Ecto neural progenitor cell (in vitro differentiated cells): ENCODE measurements around the gene KLHL5.
"Not testable (repeated sequence)": the region's sequence is repeated elsewhere in the genome, so short reads cannot be mapped to it uniquely, and the experiment has no call there.

Experiments
- DNase-seq: peaks from one replicate; pipeline ENCODE4 v3.0.0-alpha.2; 2018; ENCODE audit warnings: low spot score

The KLHL5 gene

DNA sequence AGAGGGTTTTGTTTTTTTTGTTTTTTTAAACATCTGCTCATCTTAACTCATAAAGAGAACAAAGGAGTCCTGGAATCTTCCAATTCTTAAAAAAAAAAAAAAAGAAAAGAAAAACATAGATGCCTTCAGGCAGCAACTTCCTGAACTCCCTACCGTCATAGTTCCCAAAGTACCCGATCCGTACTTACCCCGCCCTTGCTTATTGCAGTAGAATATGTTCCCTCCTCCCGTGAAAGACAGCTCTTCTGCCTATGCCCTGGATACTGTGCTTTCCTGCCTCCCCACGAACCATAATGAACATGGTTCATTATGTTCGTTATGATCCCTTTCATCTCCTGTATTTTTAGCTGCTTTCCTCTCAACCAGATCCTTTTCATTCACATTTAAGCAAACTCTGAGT is 40.3 kb downstream of the KLHL5 start:
- DNase-seq: no peak

DNA sequence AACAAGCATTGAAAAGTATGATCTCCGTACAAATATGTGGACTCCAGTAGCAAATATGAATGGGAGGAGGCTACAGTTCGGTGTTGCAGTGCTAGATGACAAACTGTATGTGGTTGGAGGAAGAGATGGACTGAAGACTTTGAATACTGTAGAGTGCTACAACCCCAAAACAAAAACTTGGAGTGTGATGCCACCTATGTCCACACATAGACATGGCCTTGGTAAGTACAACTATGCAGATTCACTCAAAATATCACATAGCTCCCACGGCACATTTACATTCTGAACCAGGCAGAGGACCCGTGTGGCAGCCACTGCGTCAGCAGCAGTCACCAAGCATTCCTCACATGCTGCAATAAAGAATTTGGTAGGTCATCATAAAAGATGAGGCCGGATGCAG is 41.3 kb downstream of the KLHL5 start:
- DNase-seq: no peak

DNA sequence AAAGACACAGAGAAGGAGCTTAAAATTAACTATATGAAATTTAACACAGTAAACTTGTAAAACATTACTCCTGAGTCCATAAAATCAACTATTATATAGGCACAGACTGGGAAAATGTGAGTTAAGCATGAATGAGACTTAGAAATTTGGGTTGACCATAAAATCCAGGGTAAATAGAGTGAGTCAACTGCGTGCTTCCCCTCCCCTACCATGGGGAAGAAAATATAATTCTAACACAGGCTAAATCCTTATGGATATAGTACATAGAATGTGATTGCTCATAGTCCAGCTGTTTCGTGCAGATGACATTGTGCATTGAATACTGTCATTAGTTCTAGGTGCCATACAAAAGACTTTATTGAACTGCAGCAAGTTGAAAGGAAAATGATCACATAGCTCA is 42.2 kb downstream of the KLHL5 start:
- DNase-seq: no peak

DNA sequence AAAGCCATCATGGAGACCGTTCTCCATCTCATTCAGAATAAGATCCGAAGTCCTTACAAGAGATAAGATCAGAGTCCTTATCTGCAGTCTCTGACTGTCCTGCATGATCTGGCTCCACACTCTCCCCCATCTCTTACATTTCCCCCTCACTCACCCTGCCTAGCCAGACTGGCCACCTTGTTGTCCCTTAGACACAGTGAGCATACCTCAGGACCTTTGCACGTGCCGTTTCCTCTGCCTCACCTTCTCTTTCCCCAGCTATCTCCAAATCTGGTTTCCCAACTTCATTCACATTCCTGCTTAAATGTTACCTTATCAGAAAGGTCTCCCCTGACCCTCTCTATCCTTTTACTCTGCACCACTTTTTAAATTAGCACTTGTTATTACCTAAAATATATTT is 44.0 kb downstream of the KLHL5 start:
- no peak for DNase-seq

DNA sequence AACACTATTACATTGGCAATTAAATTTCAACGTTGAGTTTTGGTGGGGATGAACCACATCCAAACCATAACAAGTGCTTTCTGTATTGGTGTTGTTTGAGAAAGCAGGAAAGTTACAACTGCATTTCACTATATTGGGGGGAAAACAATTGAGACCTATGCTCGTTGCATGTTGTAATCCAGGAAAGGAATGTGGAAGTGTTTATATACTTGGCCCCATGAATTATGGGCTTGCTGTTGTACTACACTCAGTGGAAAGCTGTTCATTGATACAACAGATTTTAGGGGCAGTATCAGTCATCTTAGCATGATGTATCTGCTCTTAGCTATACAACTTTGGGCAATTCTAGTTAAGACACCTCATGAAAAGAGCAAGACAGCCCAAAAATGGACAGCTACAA is 52.4 kb downstream of the KLHL5 start:
- no peak for DNase-seq

DNA sequence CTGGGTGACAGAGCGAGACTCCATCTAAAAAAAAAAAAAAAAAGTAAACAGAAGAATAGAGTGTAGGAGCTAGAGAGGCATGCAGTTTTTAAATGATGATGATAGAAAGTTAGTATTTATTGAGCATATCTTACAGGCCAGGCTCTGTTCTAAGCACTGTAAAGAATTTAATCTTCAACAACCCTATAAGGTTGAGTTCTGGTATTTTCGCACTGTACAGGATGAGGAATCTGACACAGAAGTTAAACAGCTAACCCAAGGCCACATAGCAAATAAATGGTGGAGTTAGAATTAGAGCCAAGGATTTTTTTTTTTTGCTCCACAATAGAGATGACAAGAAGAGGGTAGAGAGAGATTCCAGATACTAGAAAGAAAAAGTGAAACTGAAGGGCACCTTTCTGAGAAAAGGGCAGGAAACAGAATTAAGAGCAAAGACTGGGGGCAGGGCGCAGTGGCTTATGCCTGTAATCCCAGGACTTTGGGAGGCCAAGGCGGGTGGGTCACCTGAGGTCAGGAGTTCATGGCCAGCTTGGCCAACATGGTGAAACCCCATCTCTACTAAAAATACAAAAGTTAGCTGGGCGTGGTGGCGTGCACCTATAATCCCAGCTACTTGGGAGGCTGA is 56.1 kb downstream of the KLHL5 start:
- DNase-seq: no peak

DNA sequence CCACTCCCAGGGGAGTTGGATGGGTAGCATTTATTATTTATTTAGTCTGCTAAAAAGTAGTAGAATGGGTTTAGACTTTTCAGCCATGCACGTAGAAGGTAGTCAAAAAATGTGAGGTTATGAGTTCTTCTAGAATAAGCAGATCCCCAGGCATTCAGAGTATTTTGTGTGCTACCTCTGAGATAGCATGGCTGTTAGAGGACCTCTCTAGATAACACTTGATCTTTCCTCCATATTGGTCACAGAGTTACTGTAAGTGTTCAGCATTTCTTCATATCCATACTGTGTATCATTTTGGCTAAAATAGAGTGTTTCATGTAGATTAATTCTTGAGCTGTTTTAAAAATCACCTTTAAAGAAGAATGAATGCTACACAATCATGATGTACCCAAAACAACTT is 58.4 kb downstream of the KLHL5 start:
- no peak for DNase-seq

DNA sequence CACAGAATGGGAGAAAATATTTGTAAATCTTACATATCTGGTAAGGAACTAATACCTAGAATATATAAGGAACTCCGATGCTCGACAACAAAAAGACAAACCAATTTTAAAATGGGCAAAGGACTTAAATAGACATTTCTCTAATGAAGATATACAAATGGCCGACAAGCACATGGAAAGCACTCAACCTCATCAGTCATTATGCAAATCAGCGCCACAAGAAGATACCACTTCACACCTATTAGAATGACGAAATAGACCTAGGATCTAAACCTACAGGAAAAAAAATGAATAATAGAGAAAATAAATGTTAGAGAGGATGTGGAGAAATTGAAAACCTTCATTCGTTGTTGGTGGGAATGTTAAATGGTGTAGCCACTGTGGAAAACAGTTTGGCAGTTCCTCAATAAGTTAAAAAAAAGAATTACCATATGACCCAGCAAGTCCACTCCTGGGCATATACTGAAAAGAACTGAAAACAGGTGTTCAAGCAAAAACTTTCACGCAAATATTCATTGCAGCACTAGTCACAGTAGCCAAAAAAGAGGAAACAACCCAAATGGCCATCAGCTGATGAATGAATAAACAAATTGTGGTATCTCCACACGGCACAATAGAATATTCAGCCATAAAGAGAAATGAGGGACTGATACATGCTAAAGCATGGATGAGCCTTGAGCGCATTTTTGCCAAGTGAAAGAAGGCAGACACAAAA is 63.0 kb downstream of the KLHL5 start:
- DNase-seq: no peak

DNA sequence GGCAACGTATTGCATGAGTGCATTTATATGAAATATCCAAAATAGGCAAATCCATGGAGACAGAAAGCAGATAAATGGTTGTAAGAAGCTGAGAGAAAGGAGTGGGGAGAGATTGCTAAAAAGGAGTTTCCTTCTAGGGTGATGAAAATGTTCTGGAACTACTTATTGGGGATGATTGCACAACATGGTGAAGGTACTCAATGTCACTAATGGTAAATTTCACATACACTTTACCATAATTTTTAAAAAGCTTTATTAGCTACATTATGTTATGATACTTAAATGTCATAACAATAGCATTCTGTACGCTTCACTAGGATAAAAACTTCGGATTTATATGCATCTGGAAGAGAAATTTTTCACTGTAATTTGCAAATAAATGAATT is 63.6 kb downstream of the KLHL5 start:
- DNase-seq: no peak

DNA sequence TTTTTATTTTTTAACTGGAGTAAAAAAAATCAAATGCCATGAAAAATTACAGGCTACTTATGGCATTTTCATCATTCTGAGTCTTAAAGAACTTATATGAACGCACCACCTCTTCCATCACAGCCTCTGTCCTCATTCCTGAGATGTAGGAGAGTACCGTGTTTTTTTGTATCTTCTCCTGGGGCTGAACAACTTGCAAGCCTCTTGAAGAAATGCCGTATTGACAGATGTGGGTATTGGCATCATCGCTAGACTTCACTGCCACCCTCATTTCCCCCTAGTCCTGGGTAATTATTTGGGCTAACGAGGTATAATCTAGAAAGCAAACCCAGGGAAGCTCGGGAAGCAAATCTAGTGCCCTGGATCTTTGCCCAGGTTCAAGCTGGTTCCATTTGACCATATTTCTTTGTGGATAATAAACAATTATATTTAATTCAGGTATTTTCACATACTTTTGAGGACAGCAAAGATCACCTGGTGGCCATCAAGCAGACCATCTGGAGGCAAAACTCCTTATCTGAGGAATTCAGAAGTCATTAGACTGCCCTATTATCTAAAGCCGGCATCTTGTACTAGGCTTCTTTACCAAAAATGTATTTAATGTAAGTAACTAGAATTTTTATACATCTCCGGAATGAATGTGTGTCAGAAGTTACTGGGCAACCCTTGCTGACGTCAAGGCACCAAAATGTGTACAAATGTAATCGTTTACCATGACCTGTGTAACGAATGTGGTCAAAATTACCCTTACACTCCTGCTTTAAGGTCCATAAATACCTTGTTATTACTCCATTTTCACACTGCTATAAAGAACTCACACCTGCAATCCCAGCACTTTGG is 64.4 kb downstream of the KLHL5 start:
- DNase-seq: no peak

DNA sequence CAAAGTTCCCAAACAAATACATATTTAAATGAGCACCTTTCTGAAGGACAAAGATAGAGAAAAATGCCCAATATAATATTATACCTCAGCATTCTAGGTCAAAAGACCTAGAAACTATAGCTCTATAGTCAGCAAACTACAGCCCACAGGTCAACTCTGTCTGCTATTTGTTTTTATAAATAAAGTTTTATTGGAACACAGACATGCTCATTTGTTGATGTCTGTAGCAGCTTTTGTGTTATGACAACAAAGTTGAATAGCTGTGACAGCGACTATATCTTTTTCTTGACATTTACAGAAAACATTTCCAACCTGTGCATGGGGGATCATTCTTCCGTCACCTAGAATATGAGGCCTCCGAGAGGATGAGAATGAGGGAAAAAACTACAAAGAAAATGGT is 71.6 kb downstream of the KLHL5 start:
- no peak for DNase-seq

DNA sequence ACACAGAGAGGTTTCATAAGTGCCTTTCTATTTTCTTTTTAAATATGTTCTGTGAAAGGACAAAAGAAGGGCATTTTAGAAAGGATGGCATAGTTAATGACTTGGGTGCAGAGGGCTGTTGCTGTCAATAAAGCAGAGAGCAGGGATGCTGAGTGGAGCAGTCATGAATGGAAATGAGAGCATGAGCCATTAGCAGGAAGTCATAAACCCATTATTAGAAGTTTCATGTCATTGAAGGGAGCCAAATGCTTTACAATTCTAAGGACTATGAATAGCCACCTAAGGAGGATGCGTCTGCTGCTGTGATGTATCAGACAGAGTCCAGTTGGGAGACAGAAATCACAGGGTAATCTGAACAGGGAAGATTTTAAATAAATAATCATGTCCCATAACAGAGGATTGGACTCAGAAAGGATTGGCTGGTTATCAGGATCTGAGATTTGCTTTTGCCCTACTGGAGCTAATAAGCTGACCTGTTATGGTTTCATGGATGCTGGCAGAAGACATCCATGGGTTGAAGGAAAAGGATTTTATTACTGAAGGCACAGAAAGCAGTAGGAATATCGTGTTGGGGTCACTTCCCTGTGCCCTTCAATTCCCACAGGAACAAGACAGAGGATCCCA is 72.8 kb downstream of the KLHL5 start:
- DNase-seq: no peak

DNA sequence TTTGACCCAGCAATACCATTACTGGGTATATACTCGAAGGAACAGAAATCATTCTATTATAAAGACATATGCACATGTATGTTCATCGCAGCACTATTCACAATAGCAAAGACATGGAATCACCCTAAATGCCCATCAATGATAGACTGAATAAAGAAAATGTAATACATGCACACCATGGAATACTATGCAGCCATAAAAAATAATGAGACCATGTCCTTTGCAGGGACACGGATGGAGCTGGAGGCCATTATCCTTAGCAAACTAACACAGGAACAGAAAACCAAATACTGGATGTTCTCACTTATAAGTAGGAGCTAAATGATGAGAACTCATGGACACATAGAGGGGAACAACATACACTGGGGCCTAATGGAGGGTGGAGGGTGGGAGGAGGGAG is 76.2 kb downstream of the KLHL5 start:
- DNase-seq: not testable (repeated sequence)

DNA sequence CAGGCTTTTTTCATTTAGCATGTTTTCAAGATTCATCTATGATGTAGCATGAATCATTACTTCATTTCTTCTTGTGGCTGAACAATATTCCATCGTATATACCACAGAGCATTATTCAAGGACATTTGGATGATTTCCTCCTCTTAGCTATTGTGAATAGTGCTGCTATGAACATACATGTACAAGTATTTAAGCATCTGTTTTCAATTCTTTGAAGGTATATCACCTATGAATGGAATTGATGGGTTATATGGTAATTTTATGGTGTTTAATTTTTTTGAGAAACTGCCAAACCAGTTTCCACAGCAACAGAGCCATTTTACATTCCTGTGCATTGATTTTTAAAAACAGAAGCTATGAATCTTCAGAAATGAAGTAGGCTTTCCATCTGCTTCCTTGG is 84.2 kb downstream of the KLHL5 start:
- DNase-seq: no peak

DNA sequence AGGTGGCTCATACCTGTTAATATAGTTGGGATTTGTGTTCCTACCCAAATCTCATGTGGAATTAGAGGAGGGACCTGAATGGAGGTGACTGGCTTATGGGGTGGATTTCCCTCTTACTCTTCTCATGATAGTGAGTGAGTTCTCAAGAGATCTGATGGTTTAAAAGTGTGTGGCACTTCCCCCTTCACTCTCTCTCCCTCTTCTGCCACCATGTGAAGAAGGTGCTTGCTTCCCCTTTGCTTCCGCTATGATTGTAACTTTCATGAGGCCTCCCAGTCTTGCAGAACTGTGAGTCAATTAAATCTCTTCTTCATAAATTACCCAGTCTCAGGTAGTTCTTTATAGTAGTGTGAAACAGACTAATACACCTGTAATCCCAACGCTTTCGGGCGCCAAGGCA is 92.0 kb downstream of the KLHL5 start:
- no peak for DNase-seq

DNA sequence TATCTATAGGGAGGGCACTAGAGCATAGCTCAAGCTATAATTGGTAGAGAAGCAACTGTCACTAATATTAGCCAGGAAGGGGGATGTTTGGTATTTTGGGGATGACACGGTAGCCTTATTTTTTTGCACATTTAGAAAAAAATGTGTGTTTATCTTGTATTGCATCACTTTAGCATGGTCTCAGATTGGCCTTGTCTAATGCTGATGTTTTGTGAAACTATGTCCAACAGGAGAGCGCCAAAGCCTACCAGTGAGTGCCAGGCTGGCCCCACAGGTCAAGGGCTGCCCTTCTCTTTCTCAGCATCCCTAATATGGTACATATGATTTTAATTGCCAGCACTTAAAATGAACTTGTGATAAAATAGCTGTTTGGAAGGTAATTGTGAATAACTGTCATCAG is 95.5 kb downstream of the KLHL5 start:
- DNase-seq: no peak

DNA sequence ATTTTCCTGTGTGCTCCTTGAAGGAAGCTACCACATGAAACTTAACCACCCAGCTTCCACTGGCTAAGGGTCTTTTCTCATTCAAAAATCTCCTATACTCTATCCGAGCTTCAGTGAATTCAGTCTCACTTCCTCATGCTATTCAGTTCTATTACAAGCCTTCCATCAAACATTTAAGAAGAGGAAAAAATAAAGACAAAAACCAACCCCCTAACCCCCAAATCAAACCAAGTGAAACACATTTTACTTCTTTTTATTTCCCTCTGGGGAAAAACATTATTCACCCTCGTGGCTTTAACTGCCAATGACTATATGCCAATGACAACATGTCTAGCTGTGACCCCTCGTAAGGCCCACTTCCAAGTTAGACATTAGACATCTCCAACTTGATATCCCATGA is 104.1 kb downstream of the KLHL5 start:
- DNase-seq: no peak

DNA sequence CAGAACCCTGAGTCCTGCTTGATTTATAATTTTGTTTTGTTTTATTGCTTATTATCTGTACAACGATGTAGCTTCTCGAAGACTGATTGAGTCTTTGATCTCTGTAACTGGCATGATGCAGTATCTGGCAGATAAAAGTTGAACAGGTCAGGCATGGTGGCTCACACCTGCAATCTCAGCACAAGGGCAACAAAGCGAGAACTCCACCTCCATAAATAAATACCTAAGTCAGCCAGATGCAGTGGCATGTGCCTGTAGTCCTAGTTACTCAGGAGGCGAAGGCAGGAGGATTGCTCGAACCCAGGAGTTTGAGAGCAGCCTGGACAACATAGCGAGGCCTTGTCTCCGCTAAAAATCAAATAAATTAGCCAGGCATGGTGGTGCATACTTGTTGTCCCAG is 104.6 kb downstream of the KLHL5 start:
- no peak for DNase-seq

DNA sequence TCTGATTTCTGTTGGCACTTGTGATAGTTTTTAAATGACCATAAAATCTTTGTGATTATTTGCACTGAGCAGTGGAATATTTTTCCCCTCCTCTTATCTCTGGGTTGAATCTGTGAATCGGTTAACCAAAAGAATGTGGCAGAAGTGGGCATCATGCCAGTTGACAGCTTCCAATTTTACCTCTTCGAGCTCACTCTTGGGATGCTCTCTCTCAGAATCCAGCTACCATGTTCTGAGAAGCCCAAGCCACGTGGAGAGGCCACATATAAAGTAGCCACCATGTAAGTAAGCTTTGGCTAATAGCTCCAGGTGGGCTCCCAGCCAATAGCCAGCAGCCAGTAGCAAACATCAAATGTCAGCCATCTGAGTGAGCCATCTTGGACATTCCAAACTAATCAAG is 107.4 kb downstream of the KLHL5 start:
- no peak for DNase-seq

DNA sequence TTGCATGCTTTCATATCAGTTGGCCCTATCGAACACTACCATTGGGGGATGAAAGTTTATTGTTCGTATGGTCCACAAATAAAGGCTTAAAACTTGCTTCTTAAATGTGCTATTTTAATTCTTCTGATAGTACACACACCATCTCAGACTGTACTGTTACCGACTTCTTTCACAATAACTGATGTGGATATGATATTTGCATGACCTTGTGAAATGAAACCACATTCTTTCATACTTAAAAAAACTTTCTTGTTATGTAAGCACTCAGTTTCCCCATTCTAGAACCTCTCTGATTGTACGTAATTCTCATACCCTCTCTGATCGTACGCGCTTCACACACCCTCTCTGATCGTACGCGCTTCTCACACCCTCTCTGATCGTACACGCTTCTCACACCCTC is 108.3 kb downstream of the KLHL5 start:
- no peak for DNase-seq
